GM23338 (cell line): ENCODE measurements around the gene FAM216A.
"Not testable (repeated sequence)": the region's sequence is repeated elsewhere in the genome, so short reads cannot be mapped to it uniquely, and the experiment has no call there.

Experiments
- CREB1 ChIP-seq: fragments of 250-450 bp; sonication (Bioruptor Pico); IDR thresholded peaks from 2 replicates; pipeline ENCODE4 v1.5.0; 2020; ENCODE audit warnings: low read depth, mild to moderate bottlenecking, moderate library complexity
- CTCF ChIP-seq, 2 experiments: fragments of 200-600 bp in 1 of 2; sonication (generic) in 1 of 2; conservative IDR thresholded peaks; 2 replicates each; pipeline versions ENCODE4 v1.5.1 to v1.6.1; 2016 to 2017; ENCODE audit warnings: antibody characterized with exemption in 2 of 2, low read depth in 2 of 2, mild to moderate bottlenecking in 2 of 2, moderate library complexity in 1 of 2
- EZH2 ChIP-seq: fragments of 200-600 bp; sonication (generic); IDR thresholded peaks from one replicate; pipeline ENCODE4 v1.8.0; 2017; ENCODE audit warnings: antibody characterized with exemption, mild to moderate bottlenecking, low read depth; ENCODE audit not compliant: unreplicated experiment
- EZH2phosphoT487 ChIP-seq: fragments of 200-600 bp; sonication (generic); IDR thresholded peaks from one replicate; pipeline ENCODE4 v1.8.1; 2018; ENCODE audit warnings: antibody characterized with exemption; ENCODE audit not compliant: unreplicated experiment
- REST ChIP-seq: IDR thresholded peaks from one replicate; pipeline ENCODE4 v1.6.1; 2018; ENCODE audit warnings: antibody characterized with exemption; ENCODE audit not compliant: unreplicated experiment
- ZNF331 ChIP-seq: fragments of 250-450 bp; sonication (Bioruptor Pico); IDR thresholded peaks from 2 replicates; pipeline ENCODE4 v1.5.0; 2020; ENCODE audit warnings: low read depth, mild to moderate bottlenecking, moderate library complexity

GRCh38 chr12:110520876-110521712 is 52.4 kb downstream of the FAM216A start:
- TF ChIP-seq CREB1 (CRISPR knock-in tag); EZH2phosphoT487; CTCF (conservative IDR thresholded peaks at IDR 0.05; ENCODE audit: low read depth in 2 of 2); EZH2; REST; ZNF331 (CRISPR knock-in tag): not testable (repeated sequence)
